Colon (tissue), 2 donors: Measurements from ENCODE around the gene ITIH2.
"Not testable (repeated sequence)": the region's sequence is repeated elsewhere in the genome, so short reads cannot be mapped to it uniquely, and the experiment has no call there.

Experiments
- FAIRE-seq: peaks from 2 replicates; lab custom pipeline; 2012; peaks lifted over from hg19 to GRCh38; lab: Jason Lieb, UNC
- donor health status: control.
- donor health status: control.

ITIH2 gene

GRCh38 chr10:7703140-7703539, at the start of gene ITIH2:
TSS of gene ITIH2 (plus strand) at chr10:7703316. CDS start at chr10:7703435, 119 bp downstream.
- FAIRE-seq, result no peak

- FAIRE-seq, result not testable (repeated sequence)
These were observed 46.0 kb upstream of the ITIH2 start for GRCh38 chr10:7657079-7657478.

- FAIRE-seq, result no peak
These were observed 45.6 kb upstream of the ITIH2 start for GRCh38 chr10:7657552-7657951.

- FAIRE-seq, result no peak
These were observed 43.6 kb upstream of the ITIH2 start for GRCh38 chr10:7659560-7659959.

- no peak for FAIRE-seq
These were observed 40.6 kb upstream of the ITIH2 start for GRCh38 chr10:7662522-7662921.

- FAIRE-seq, result no peak
These were observed 38.4 kb upstream of the ITIH2 start for GRCh38 chr10:7664707-7665106.

- FAIRE-seq, result no peak
These were observed 37.3 kb upstream of the ITIH2 start for GRCh38 chr10:7665767-7666166.

- no peak for FAIRE-seq
These were observed 36.7 kb upstream of the ITIH2 start, which contains the start of gene ITIH5 for GRCh38 chr10:7666253-7667023. TSS of gene ITIH5 (minus strand) at chr10:7666966. CDS start at chr10:7666892, 74 bp downstream.

GRCh38 chr10:7667262-7668141, 35.6 kb upstream of the ITIH2 start:
- no peak for FAIRE-seq

- no peak for FAIRE-seq
These were observed 33.0 kb upstream of the ITIH2 start for GRCh38 chr10:7670157-7670556.

GRCh38 chr10:7672341-7673134, 30.6 kb upstream of the ITIH2 start:
- FAIRE-seq, result no peak

GRCh38 chr10:7679256-7679655, 23.9 kb upstream of the ITIH2 start:
- no peak for FAIRE-seq

GRCh38 chr10:7680078-7680477, 23.0 kb upstream of the ITIH2 start:
- FAIRE-seq, result not testable (repeated sequence)

- no peak for FAIRE-seq
These were observed 16.6 kb upstream of the ITIH2 start for GRCh38 chr10:7686351-7687171.

- no peak for FAIRE-seq
These were observed 15.7 kb upstream of the ITIH2 start for GRCh38 chr10:7687228-7687907.

GRCh38 chr10:7689591-7689990, 13.5 kb upstream of the ITIH2 start:
- FAIRE-seq, result no peak

- FAIRE-seq, result not testable (repeated sequence)
These were observed 12.1 kb upstream of the ITIH2 start for GRCh38 chr10:7690885-7691597.

- not testable (repeated sequence) for FAIRE-seq
These were observed 10.7 kb upstream of the ITIH2 start for GRCh38 chr10:7692368-7692767.

GRCh38 chr10:7693194-7693593, 9.9 kb upstream of the ITIH2 start:
- FAIRE-seq, result not testable (repeated sequence)

GRCh38 chr10:7696545-7696944, 6.6 kb upstream of the ITIH2 start:
- FAIRE-seq, result no peak
